Activated CD4-positive, alpha-beta T cell treated with anti-CD3 and anti-CD28 coated beads, Interleukin-2, Interleukin-6, amounts not matched to agents 100 ng/mL and 50 ng/mL, durations not matched to agents 16 hours and 8 hours (primary cell): ENCODE results near the gene JADE3.
"Not testable (repeated sequence)": the region's sequence is repeated elsewhere in the genome, so short reads cannot be mapped to it uniquely, and the experiment has no call there.

Experiments used
- DNase-seq: peaks from one replicate; pipeline ENCODE4 v3.0.0-alpha.2; 2020

The JADE3 gene

DNA sequence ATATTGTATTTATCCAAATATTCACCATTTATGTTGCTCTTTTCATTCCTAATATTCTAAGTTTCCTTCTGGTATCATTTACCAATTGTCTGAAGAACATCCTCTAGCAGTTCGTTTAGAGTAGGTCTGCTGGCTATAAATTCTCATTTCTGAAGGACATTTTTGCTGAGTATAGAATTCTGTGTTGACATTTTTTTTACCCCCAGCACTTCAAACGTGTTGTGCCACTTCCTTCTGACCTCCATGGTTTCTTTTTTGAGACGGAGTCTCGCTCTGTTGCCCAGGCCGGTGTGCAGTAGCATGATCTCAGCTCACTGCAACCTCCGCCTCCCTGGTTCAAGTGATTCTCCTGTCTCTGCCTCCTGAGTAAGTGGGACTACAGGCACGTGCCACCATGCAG, 26.4 kb downstream of the JADE3 start:
- DNase-seq = no peak

DNA sequence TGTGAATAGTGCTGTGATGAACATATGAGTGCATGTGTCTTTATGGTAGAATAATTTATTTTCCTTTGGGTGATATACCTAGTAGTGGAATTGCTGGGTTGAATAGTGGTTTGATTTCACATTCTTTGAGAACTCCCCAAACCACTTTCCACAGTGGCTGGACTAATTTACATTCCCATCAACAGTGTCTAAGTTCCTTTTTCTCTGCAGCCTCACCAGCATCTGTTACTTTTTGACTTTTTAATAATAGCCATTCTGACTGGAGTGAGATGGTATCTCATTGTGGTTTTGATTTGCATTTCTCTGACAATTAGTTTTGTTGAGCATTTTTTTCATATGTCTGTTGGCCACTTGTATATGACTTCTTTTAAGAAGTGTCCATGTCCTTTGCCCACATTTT, 29.1 kb downstream of the JADE3 start:
- no peak for DNase-seq

GRCh38 chrX:46953137-46953527, 40.9 kb downstream of the JADE3 start:
- no peak for DNase-seq

GRCh38 chrX:46953597-46953996, 41.4 kb downstream of the JADE3 start:
- DNase-seq = no peak

GRCh38 chrX:46954716-46955115, 42.5 kb downstream of the JADE3 start:
- DNase-seq = no peak

DNA sequence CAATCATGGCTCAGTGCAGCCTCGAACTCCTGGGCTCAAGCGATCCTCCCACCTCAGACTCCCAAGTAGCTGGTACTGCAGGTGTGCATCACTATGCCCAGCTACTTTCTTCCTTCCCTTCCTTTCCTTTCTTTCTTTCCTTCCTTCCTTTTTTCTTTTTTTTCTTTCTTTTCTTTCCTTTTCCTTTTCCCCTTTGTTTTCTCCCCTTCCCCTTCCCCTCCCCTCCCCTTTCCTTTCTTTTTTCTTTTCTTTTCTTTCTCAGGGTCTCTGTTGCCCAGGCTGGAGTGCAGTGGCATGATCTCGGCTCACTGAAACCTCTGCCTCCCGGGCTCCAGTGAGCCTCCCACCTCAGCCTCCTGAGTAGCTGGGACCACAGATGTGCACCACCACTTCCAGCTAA, 44.4 kb downstream of the JADE3 start:
- not testable (repeated sequence) for DNase-seq

DNA sequence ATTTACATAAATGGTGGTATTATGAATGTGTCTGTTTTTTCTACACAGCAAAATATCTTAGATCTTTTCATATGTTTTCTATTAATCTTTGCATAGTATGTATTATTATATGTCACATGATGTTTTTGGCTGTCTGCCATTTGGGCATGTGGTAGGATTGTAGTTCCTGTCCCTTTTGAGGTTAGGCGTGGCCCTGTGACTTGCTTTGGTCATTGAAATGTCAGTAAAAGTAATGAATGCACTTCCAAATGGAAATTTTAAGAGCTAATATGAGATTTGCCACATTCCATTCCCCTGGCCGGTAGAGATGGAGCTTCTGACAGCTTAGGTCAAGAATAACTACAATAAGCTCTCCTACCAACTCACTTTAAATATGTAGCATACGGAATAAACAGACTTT, 45.1 kb downstream of the JADE3 start:
- no peak for DNase-seq

- DNase-seq = no peak
Measured at GRCh38 chrX:46959101-46959500, 46.9 kb downstream of the JADE3 start.

DNA sequence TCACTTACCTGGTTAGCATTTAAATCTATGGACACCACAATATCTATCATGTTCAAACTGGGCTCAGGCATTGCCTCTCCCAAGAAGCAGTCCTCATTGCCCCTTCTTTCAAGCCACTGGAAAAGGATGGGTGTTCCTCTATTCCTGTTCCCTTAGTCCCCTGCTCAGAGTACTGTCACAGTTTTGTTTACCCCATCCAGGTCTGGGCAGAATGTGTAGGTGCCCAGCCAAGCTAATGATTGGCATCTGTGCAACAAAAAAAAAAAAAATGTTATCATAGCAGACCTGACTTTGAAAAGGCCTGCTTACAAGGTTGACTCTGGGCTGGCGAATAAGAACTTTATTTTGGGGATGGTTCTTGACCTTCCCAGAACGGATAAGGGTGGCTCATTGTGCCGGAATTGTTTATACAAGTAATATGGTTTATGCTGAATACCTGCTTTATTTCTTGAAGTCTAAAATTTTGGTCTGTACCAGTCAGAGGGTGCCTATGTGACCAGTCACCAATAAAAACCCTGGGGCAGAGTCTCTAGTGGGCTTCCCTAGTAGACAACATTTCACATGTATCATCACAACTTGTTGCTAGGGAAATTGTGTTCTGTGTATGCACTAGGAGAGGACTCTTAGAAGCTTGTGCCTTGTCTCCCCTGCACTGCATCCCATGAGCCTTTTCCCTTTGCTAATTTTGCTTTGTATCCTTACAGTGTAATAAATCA, 47.9 kb downstream of the JADE3 start:
- no peak for DNase-seq

DNA sequence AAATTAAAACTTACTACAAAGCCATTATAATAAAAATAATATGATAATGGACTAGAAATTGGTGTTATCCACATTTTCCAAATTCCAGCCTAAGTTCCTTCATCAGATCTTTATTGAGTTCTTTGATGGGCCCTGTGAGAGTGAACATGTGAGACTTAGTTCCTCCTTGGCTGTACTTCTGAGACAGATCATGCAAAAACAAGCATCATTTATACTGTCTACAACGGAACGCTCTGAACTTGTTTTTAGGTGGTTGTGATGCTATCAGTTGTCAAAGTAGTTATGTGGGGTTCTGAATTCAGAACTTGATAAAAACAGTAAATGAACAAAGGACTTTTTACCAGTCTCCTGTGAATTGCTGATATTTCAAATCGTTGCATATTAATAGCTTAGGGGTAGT, 48.9 kb downstream of the JADE3 start:
- DNase-seq = no peak

- DNase-seq = no peak
Measured at GRCh38 chrX:46961574-46962283, 49.5 kb downstream of the JADE3 start.

GRCh38 chrX:46965125-46965758, 53.0 kb downstream of the JADE3 start:
- peak; percentile 22 for DNase-seq

- DNase-seq = peak; percentile 77
Measured at GRCh38 chrX:46967547-46967946, 55.3 kb downstream of the JADE3 start.

DNA sequence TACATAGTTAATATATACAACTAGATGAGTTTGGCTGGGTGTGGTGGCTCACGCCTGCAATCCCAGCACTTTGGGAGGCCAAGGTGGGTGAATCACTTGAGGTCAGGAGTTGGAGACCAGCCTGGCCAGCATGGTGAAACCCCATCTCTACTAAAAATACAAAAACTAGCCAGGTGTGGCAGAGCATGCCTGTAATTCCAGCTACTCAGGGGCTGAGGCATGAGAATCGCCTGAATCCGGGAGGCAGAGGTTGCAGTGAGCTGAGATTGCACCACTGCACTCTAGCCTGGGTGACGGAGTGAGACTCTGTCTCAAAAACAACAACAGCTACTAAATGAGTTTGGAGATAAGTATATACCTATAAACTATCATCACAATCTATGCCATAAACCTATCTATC, 64.8 kb downstream of the JADE3 start:
- not testable (repeated sequence) for DNase-seq

DNA sequence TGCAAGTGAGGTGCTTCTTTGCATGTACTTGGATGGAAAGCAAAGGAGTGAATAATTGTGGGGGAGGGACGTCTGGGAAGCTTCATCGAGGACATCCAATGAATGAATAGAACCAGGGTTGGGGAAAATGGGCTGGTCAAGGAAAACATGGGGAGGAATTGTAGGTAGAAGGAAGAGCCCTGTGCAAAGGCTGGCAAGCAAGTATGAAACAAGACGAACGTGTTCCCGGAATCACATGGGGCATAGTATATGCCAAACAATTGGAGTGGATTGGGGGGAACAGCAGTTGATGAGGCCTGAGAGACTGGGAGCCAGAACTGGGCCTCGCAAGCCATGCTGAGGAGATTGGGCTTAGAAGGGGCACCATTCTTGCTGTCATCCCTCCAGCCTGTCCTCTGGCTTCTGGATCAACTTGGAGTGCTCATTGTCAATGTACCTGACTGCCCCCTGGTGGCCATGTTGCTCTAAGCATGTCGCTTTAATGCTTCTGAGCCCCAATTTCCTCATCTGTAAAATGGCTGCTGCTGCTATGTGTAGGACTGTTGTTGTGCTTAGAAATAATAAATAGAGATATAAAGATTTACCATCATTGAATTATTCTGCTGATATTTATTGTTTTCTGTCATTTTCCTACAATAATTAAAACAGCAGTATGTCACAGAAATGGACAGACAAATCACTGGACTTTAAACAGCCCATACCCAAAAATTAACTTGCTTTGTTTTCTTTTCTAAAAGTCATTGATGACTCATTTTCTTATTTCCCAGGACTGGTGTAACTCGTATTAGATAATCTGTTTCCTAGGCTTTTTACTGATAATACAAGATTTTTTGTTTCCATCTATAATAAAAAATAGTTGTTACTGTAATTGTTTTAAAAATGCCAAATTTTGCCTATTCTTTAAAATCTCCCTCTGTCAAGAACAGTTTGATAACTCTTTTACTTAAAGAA, 66.4 kb downstream of the JADE3 start:
- DNase-seq = peak; percentile 85

- no peak for DNase-seq
Measured at GRCh38 chrX:46984705-46985104, 72.5 kb downstream of the JADE3 start.

DNA sequence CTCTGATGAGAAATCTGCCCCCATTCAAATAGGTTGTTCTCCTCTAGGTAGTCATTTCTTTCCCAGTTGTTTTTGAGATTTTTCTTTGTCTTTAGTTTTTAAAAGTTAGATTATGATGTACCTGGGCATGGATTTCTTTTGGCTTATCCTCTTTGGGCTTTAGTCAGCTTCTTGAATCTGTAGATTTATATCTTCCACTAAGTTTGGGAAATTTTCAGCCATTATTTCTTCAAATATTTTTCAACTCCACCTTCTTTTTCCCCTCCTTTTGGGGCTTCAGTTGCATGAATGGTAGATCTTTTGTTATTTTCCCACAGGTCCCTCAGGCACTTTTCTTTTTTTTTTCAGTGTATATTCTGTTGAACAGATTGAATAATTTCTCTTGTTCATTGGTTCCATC, 77.3 kb downstream of the JADE3 start:
- DNase-seq = no peak

DNA sequence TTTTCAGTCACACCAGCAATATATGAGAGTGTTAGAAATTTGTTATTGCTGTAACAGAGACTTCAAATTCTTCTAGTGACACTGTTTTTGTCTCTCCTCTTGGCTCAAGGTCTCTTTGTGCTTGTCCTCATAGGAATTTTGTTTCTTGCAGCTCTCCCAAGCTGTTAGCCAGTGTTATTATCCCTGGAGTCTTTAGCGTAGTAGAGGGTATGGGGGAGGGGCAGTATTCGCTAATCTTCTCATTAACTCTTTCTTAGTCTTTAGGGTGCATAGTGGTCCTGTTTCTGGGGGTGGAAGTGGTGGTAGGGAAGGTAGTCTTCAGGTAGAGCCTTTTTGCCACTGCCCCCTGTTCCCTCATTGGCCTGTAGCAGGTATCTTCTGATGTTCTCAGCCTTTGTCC, 79.4 kb downstream of the JADE3 start:
- no peak for DNase-seq

- no peak for DNase-seq
Measured at GRCh38 chrX:46992070-46992469, 79.8 kb downstream of the JADE3 start.

GRCh38 chrX:46994096-46994495, 81.9 kb downstream of the JADE3 start:
- DNase-seq = no peak

DNA sequence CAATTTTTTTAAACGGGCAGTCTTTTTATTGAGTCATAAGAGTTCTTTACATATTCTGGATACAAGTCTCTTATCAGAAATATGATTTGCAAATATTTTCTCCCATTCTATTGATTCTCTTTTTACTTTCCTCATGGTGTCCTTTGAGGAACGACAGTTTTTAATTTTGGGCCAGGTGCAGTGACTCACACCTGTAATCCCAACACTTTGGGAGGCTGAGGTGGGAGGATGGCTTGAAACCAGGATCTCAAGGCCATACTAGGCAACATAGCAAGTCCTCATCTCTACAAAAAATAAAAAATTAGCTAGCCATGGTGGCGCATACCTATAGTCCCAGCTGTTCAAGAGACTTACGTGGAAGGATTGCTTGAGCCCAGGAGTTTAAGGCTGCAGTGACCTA, 99.9 kb downstream of the JADE3 start:
- no peak for DNase-seq

GRCh38 chrX:47026198-47026597, 114.0 kb downstream of the JADE3 start:
- no peak for DNase-seq

DNA sequence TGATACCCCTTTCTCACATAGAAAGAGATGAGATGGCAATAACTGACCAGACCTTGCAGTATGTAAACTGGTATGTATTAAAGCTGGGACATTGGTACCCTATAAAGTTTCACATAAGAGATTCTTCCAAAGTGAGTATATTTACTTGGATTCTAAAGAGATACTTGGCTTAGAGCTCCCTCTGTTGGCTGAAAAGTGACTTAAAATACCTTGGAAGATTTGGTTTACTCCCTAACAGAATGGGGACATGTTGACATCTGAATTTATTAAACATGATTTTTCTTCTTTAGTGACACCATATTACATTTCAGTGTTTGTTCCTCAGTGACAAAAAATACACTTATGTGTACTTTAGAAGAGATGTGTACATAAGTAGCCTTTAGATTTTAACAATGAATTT, 118.1 kb downstream of the JADE3 start:
- DNase-seq = peak; percentile 62
